Measurements from ENCODE around the gene PAQR8.
A peak's percentile ranks its signal among the peaks of the same experiment; 100 is the strongest.

Gene PAQR8

DNA sequence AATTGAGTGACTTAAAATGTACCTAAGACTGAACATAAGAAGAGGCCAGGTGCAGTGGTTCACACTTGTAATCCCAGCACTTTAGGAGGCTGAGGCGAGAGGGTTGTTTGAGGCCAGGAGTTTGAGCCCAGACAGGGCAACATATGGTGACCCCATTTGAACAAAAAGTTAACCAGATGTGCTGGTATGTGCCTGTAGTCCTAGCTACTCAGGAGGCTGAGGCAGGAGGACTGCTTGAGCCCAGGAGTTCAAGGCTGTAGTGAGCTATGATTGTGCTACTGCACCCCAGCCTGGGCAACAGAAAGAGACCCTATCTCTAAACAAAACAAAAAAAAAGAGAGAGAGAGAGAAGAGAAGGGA is 10.1 kb upstream of the PAQR8 start:
- DNase-seq = no peak

DNA sequence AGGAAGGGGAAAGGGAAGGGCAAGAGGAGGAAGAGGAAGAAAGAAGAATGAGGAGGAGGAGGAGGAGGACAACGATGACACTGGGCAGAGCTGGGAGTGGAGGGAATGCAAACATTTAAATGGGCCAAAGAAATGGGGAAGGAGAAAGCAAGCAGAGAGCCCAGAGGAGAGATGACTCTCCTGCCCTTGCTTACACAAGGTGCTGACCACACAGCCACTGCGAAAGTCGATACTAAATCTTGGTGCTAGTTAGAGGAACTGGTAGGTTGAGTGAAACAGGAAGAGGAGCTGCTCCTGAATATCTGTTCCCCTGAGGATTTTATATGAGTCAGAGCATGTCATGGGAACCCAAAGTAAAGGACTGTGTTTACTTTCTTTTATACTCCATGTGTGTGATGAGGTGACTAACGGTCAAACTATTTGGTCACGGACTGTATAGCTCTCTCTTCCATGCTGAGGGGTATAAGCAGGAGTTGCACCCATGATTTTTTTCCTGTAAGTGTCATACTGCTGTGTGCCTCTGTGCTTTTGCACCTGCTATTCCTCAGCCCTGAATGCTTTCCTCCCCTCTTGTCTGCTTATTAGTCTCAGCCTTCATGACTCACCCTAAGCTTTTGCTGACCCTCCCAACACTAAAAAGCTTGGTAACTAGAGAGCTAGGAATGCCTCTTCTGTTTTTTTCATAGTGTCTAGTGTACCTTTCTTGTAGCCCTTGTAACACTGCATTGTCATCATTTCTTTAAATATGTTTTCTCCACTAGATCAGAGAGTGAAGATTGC is 9.5 kb upstream of the PAQR8 start:
- DNase-seq = no peak

DNA sequence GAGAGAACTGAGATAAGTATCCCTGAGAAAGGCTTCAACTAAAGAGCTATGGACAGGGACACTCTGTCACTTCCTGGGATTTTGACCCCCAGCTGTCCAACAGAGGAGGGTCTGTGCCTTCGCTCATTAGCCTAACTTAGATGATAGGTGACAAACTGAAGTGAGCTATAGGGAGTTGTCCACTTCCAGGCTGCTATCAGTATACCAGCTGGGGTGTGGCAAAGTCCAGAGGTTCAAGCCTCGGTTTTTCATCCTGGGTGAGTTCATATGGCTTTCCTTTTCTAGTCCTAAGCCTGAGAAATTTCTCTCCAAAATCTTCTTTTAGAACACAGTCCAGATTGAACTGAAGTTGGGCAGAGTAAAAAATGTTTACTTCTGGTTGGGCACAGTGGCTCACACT is 5.9 kb upstream of the PAQR8 start:
- DNase-seq = no peak

DNA sequence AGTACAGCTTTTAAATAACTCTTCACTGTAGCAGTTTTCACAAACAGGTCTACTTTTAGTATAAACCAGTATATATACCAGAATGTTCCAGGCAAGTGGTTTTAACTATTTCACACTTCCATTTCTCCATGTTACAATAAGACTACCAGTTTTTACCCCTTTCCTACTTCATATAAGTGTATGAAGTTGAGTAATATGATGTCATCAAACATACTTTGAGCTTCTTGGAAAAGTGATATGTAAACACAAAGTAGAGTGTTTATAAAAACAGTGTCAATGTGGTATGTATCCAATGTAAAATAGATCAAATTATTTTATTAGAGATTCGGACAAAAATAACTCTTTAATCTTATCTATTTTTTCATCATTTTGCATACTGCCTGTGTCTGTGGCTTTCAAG is 2.5 kb upstream of the PAQR8 start:
- no peak for DNase-seq

DNA sequence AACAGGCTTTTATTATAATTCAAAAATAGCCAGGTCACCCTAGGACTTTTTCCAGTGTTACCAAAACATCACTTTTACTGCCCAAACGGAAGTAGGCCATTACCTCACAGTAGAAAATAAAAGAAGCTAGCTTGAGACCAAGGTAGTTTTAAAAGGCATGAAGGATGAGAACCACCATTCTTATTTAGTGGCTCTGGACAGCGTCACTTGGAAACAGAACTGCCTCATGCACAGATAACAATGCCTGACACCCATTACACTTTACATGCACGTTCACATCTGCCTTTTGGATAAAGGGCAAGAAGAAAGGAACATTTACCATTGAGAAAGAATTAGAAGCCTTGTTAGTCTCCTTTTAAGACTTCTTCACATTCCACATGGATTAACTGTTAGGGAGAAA is 1.9 kb upstream of the PAQR8 start:
- no peak for DNase-seq

DNA sequence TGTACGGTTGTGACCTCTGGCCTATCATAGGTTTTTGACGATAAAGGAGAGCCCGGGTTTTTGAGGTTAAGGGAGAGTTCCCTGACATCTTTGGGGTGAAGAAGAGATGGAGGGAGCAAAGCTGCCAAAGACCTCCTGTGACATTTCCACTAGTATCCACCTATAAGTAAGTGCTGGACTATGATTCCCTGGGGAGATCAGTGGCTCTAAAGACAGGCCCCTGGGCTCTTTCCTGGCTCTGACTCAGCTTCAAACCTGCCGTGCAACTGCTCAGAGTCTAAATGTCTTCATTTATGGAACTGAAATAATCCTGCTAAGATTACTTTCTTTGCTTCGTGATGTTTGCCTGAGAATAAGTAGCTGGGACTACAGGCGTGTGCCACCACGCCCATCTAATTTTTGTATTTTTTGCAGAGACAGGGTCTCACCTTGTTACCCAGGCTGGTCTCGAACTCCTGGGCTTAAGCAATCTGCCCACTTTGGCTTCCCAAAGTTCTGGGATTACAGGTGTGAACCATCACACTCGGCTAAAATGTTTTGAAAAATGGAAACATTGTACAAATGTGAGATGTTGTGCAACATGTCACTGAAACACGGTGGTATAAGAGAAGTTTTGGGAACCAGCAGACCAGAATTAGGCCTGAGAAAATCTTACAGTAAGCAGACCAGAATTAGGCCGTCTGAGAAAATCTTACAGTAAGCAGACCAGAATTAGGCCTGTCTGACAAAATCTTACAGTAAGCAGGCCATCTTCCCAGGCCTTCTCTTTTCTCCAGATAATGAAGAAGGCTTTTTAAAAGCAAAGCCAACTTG is 1.1 kb upstream of the PAQR8 start:
- no peak for DNase-seq

DNA sequence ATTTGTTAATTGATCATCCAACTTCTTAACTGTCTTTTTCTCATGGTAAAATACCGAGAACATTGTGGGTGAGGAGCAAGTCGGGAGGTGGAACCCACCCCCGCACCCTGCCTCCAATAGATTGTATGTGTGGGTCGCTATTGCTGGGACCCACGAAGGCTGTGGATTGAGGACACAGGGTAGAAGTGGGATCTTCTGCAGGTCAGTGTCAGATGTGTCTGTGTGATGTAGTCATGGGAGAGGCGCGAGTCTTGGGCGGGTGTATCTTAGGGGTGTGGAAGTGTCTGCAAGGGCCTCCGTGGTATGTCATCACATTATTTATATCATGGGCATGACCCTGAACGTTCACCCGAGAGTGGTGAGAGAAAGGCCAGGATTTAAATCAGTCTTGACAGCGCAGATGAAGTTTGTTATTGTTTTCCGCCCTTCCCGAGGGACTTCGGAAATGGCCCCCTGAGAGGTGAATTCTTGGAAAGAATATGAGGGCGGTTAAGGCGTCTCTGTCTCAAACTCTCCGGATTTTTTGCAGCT is 472 bp upstream of the PAQR8 start:
- DNase-seq = peak; percentile 12

DNA sequence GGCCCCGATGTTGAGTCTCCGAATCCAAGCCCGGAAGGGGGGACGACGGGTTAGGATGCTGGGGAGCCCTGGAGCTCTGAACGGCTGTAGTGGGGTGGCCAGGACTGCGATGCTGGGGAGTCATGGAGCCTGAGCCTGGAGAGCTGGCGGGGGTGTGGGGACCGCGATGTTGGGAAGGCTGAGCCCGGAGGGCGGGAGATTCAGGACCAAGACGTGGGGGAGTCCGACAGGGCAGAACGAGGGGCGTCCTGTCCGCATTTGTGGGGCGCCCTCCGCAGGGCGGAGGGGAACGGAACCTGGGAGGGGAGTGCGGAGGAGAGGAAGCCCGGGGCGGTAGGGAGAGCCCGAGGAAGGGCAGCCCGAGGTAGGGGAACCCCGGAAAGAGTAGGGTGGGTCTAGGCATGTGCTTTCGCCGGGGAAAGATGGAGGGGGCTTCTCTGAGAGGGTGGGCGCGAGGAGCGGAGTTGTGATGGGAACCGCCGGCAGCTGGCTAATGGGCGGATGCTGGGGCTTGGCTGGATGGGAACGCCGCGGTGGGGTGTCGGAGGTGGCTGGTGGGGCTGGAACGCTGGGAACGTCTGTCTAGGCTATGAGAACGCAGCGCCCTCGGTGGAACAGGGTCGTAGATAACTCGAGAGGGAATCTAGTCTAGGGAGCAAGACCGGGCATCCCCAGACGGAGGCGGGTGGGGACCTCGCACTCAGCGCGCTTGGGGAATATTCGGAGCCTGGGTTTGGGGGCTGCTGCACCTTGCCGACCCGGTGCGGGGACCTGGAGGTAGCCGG is 684 bp downstream of the PAQR8 start:
- DNase-seq = peak; percentile 23

DNA sequence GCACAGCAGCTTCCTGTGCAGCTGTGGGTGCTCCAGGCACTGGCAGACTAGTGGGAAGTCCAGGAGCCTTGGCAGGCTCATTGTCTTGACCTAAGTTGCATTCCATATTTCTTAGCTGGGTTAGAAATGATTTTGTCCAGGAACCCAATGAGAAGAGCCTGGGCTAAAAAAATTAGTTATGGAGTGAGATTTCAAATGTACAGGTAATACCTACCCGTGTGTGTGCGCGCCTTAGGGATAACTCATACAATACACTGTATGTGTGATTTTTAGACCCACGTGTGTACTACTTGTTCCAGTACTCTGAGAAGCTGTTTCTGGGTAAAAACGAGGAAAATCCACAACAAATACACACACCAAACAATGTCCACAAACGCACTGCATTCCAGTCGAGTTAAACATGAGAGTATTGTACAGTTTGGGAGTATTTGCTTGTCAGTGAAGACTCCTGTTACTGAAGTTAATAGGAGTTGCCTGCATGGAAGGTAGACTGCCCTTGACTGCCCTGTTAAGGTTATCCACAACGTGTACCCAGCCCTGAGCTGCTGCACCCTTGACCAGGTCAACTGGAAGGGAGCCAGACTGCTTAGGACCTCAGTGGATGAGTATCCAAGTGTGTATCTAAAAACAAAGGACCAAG is 1.4 kb downstream of the PAQR8 start:
- no peak for DNase-seq

DNA sequence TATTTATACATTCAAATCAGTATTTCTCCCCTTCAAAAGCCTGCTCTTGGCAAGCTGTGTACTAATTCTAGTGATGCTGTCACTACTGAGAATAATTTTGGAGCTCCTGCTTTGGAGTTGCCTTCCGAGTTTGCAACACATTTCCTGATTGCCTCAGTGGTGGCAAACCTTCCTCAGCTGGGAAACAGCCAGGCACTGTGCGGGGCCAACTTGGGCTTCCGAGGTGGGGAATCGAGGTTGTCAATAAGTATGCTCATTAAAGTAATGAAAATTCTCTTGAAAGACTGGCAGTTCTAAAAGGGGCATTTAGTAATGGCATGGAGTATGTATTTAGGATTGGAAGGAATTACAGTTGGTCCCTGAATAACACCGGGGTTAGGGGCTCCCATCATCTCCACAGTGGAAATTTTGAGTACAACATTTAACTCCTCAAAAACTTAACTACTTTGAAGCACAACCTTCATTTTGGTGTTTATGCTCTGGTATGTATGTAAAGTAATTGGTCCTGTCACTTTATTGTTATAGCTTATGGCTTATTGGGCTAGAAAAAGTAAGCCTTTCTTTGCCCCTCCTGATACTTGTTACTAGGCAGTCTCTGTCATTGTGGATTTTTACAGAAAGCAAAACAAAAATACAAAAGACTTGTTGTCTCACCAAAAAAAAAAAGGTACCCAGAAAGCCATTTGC is 2.7 kb downstream of the PAQR8 start:
- DNase-seq = no peak

DNA sequence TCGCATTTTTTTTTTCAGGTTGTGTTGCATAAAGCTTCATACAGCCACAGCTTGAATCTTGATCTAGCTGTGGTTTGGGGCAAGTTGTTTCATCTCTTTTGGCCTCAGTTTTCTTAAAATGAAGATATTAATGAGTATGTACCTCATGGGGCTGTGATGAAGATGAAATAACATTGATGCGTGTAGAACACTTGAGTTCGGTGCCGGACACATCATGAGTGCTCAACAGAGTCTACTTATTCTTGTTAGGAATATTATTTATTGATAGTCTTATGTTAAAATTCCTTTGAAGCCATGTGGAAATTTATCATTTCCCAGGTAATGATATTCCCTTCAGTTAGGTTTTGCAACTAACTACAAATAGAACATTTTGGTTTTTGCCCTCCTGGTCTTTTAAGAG is 3.4 kb downstream of the PAQR8 start:
- no peak for DNase-seq

DNA sequence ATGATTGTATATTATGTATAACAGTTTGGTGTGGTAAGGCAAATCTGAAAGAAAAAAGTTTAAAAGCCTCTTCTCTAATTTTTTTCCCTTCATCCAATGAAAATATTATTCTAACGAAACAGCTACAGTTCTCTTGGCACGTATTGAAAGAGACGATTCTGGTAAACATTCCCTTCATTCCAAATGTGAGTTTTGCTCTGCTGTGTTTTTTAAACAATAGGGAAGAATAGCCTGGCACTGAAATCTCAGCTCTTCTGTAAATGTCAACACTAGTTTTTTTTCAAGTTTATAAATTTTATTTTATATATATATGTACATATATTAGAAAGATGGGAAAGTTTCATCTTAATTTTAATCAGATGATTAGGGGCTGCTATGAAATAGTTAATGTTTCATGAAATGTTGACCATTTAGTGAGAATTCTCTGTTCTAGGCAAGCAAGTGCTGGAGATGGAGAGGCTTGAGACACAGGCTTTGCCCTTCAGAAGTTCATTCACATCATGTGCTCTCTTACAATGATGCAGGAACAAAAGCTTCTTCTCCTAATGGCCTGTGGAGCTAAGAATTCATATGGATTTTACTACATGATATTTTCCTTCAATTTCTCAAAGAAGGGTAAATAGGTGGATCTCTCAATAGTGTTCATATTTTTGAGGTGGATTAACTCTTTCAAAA is 4.1 kb downstream of the PAQR8 start:
- no peak for DNase-seq

DNA sequence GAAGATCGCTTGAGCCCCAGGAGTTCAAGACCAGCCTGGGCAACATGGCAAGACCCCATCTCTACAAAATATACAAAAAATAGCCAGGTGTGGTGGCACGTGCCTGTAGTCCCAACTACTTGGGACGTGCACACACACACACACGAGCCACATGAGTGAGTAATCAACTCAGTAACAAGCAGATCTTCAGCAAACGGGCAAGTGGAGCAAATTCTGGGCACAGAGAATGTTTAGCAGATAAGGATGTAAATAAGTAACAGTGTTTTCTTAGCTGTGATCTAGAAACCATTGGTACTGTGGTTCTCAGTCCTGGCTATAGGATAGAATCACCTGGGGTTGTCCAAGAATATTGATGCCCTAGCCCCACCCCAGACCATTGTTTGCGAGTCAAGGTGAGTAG is 6.1 kb downstream of the PAQR8 start:
- DNase-seq = no peak

DNA sequence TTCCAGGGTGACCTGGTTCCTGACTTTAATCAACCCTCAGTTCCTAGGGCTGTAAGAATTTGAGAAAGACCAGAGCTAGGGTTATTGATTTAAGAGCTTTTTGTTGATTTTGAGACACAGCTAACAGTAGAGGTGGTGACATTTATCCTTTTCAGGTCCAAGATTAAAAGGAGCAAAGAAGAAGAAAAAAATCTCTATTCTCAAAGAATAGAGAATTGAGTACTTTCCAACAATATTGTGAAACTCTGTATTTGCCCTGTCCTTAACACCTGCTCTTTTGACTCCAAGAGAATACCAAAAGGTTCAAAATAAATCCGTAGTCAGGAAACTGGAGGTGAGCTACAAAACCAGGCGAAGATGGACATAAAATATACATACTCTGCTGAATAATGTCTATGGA is 7.3 kb downstream of the PAQR8 start:
- no peak for DNase-seq

DNA sequence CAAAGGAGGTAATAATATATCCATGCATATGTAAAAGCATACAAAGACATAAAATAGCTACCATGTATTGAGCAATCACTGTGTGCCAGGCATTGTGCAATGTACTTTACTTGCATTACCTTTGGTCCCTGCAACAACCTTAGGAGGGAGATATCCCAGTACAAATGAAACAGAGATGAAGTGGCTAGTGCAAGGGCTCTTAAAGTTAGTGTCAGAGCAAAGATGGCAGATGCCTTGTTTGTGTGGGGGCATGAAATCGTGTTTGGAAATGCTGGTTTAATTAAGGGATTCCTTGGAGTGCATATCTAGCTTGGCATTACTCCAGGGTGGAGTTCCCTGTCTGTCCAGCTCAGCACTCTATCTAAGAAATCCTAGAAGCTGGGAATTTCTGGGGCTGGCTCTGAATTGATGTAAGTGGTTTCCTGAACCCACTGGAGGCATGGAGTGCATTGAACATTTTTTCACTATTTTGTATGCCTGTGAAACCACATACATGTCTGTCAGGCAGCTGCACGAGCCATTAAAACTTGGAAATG is 9.8 kb downstream of the PAQR8 start:
- DNase-seq = no peak

DNA sequence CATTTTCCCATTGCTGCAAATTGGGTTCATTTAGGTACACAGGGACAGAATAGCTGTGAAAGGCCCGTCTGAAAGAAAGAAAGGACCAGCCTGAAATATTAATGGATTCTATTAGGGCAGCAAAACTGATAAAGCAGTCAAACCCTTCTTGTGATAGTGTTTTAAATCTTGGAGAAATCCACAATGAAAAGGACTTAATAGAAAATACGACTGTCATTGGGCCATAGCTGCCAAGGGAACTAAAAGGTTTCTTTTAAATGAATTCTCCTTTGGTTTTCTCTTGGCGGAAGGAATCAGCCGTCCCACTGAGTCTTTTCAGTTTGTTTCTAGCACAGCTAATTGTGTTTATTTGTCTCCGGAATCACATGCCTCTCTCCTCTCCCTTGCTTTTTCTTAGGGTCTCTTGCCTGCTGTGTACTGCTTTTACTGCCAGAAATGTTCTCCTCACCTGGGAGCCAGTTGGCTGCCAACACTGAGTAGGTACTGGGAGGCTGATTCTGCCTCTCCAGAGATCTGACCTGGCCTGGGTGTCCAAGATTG is 11.3 kb downstream of the PAQR8 start:
- no peak for DNase-seq

DNA sequence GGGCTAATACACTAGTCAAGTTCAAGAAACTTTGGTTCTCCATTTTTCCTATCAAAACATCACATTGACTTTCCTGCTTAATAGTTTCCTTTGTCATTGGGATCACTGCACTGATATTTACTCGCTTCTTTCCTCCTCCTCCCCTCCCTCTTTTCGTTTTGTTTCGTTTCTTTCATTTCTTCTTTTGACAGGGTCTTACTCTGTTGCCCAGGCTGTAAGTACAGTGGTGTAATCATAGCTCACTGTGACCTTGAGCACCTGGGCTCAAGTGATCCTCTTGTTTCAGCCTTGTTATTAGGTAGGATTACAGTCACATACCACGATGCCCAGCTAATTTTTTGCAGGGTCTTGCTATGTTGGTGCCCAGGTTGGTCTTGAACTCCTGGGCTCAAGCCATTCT is 12.3 kb downstream of the PAQR8 start:
- DNase-seq = no peak

DNA sequence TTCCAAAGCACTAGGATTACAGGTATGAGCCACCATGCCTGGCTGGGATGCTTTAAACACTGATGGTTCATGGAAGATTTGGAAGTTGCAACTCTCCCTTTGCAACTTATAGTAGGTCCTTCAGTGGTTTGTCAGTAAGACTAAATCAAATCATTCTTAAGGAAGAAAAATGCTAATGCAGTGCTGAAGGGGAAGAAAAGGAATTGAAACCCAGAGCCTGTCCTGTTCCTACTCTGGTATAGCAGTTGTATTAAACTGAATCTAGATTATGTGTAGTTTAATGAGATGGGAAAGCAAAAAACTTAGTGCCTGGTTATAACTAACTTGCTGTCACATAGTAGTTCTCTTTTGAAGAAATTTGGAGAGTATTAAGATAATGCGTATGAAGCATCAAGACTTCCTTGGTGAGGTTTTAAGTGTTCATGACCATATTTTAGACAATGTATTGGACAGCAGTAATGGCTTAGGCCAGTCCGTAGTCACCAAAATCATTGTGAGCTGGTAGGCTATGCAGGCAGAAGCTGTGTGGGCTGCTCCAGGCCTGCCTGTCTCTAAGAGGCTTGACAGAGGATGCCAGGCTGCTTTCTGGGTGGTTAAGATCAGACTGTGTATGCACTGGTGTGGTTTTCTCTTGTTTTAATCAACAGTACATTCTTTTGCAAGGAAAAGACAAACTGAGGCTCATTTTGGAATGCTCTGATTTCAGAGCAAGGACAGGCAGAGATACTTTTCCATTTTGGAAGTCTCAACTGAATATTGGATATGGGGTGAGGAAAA is 14.0 kb downstream of the PAQR8 start:
- no peak for DNase-seq

DNA sequence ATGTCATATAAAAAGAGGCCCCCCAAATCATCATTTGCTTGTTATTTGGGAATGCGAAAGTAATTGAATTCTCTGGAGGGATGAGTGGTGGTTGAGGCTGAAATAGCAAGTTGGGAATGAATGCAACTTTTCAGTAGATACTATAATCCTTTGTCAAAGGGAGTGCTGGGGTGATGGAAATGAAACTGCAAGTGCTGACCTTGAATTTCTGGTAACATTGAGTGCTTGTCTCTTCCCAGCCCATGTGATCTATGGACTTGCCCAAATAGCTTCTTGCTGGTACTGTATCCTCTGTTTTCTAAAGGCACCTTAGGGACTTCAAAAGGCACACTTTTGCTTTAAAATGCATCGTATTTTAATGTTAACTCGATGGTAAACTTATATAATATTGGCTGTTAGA is 14.8 kb downstream of the PAQR8 start:
- no peak for DNase-seq

DNA sequence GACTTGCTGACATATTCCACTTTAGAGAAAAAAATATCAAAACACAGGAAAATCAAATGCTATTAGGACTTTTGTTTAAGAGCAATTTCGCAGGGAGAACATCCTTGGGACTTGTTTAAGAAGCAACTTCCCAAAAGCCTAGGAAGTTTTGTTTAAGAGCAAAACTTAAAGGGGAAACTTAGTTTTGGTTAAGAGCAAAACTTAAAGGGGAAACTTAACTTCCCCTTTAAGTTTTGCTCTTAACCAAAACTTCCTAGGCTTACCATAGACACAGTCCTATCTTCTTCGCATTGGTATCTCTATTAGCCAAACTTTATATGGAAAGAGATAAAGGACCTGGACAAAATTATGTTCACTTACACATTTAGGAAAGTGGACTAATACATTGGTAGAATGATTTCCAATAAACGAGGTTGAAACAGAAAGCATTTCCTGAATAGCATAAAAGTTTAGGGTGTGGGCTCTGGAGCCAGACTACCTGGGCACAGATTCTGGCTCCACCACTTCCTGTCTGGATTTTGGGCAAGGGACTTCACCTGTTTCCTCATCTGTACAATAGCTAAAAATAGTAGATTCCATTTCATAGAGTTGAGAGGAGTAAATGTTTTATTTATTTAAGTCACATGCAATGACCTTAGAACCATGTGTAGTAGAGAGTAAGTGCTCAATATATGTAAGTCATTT is 15.7 kb downstream of the PAQR8 start:
- no peak for DNase-seq
